Measurements from ENCODE around the gene CEP78. TPM values are rescaled to one million over a fixed set of nuclear protein-coding genes. Genes with fewer than 3 reads are reported as not detected.

CEP78 gene
- total RNA-seq, 1 donor from 2014 or later = 14.8 TPM

DNA sequence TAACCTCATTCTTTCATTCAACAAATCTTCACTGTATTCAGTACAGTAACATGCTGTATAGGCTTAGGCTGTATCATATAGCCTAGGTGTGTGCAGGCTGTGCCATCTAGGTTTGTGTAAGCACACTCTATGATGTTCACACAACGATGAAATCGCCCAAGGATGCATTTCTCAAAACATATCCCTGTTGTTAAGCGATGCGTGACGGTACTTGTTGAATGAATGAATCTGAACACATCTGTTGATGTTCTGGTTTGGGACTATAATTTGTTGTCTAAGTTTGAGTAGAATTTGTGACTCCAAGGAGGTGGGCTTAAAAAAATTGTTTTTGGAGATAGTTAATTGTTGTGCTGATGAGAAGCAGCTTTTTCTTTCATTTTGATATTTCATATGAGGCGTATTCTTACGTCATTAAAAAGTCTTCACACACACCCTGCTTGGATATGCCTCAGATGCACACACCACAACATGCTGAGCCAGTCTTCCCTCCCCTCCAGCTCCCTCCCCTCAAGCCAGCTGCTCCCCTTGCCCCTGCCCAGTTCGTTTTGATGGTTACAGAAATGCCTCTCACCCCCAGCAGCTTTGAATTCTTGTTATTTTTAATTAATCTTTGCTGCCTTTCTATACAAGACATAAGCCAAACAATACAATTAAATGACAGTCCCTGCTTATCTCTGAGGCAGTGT lies 55.5 kb downstream of the CEP78 start:
- TF ChIP-seq, protein P1, sequence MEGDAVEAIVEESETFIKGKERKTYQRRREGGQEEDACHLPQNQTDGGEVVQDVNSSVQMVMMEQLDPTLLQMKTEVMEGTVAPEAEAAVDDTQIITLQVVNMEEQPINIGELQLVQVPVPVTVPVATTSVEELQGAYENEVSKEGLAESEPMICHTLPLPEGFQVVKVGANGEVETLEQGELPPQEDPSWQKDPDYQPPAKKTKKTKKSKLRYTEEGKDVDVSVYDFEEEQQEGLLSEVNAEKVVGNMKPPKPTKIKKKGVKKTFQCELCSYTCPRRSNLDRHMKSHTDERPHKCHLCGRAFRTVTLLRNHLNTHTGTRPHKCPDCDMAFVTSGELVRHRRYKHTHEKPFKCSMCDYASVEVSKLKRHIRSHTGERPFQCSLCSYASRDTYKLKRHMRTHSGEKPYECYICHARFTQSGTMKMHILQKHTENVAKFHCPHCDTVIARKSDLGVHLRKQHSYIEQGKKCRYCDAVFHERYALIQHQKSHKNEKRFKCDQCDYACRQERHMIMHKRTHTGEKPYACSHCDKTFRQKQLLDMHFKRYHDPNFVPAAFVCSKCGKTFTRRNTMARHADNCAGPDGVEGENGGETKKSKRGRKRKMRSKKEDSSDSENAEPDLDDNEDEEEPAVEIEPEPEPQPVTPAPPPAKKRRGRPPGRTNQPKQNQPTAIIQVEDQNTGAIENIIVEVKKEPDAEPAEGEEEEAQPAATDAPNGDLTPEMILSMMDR (IDR thresholded peaks at IDR 0.05; ENCODE audit: insufficient read depth, low read length, poor library complexity, severe bottlenecking) = no peak

DNA sequence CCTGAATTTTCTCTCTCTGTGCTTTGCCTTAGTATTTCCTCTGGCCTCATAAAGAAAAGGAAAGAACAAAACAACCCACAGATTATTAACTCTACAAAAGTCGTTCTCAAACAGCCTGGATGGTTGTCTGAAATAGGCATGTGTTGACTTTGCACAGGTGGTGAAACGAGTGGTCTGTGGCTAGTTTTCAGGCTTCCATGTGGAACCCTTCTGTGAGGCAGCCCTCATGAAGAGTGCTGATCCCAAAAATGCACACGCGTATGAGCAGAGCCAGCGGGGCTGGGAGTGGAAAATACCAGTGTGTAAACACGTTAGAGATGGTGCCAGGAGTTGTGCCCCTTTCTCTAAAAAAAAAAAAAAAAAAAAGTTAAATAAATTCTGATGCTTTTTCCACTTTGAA lies 56.2 kb downstream of the CEP78 start:
- H3K27me3 ChIP-seq (ENCODE audit: control insufficient read depth, insufficient read depth, low read length) = no peaks in the 10 kb centered on the region
- TF ChIP-seq, protein P1 (IDR thresholded peaks at IDR 0.05; ENCODE audit: insufficient read depth, low read length, poor library complexity, severe bottlenecking) = no peak
- DNase-seq (ENCODE audit: low read depth) = no peak
- no peaks in the 10 kb centered on the region for H3K36me3 ChIP-seq (ENCODE audit: control insufficient read depth, insufficient read depth, low read length)
- no peak overlapping the region for H3K4me3 ChIP-seq (ENCODE audit: low read depth, low read length)

More for the DNA sequence above, 55.5 kb downstream of the CEP78 start:
- Histone ChIP-seq H3K36me3 (ENCODE audit: control insufficient read depth, insufficient read depth, low read length) (no peaks in the 10 kb centered on the region), H3K4me3 (ENCODE audit: low read depth, low read length) (no peak overlapping the region), H3K27me3 (ENCODE audit: control insufficient read depth, insufficient read depth, low read length) (no peaks in the 10 kb centered on the region)
- DNase-seq (ENCODE audit: low read depth) = no peak

DNA sequence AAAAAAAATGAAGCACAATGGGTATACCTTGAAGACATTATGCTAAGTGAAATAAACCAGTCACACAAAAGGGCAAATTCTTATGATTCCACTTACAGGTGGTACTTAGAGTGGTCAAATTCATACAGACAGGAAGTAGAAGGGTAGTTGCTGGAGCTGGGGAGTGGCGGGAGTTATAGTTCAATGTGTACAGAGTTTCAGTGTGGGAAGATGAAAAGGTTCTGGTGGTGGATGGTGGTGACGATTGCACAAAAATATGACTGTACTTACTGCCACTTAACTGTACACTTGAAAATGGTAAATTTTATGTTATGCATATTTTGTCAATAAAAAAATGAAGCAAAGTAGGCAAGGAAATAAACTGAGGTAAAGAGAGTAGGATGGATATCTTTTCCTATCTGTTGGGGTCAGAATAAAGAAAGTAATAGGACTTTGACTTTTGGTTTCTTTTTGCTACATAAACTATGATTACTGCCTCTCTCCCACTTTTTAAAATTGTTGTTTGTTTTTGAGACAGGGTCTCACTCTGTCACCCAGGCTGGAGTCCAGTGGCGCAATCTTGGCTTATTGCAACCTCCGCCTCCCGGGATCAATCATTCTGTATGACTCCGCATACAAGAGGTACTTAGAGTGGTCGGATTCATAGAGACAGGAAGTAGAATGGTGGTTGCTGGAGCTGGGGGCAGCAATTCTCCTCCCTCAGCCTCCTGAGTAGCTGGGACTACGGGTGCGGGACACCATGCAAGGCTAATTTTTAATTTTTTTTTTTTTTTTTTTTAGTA lies 57.0 kb downstream of the CEP78 start:
- Histone ChIP-seq H3K4me3 (ENCODE audit: low read depth, low read length) (no peak overlapping the region), H3K36me3 (ENCODE audit: control insufficient read depth, insufficient read depth, low read length) (no peaks in the 10 kb centered on the region), H3K27me3 (ENCODE audit: control insufficient read depth, insufficient read depth, low read length) (no peaks in the 10 kb centered on the region)
- DNase-seq (ENCODE audit: low read depth) = no peak
- TF ChIP-seq, protein P1 (IDR thresholded peaks at IDR 0.05; ENCODE audit: insufficient read depth, low read length, poor library complexity, severe bottlenecking) = no peak

DNA sequence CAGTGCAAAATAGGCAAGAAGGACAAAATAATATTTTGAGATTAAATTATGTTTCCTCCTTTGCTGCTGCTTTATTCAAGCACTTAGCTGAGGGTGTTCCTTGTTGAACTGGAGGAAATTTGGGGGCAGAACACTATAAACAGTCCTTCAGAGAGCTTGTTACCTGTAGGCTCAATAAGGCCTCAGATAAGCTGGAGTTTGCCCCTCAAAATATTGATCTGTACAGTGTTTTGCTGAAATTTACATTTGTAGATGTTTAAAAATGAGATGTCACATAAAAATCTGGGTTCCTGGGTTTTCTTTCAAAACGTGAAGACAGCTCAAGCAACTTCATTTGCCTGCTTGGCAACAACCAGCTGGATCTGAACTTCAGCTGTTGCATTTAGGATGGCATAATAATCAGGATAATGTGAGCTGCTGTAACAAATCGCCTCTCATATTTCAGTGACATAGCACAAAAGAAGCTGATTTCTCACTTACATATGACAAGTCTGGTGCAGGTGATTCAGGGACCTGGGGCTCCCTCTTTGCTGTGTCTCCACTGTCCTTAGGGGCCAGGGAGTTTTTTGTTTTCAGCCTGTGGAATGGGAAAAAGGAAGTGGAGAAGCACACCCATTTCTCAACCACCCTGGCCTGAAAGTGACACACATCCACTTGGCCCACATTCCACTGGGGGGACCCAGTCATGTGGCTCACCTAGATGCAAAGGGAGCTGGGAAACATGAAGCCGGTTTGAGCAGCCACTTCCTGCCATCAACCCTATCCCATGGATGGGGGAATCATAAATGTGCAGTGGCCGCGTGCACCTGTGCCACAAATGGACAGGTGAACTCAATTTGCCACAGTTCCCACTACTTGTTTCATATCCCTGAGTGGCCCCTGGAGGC lies 58.7 kb downstream of the CEP78 start:
- TF ChIP-seq, protein P1 (IDR thresholded peaks at IDR 0.05; ENCODE audit: insufficient read depth, low read length, poor library complexity, severe bottlenecking) = no peak
- no peaks in the 10 kb centered on the region for H3K36me3 ChIP-seq (ENCODE audit: control insufficient read depth, insufficient read depth, low read length)
- DNase-seq (ENCODE audit: low read depth) = no peak
- H3K27me3 ChIP-seq (ENCODE audit: control insufficient read depth, insufficient read depth, low read length) = no peaks in the 10 kb centered on the region
- H3K4me3 ChIP-seq (ENCODE audit: low read depth, low read length) = no peak overlapping the region

DNA sequence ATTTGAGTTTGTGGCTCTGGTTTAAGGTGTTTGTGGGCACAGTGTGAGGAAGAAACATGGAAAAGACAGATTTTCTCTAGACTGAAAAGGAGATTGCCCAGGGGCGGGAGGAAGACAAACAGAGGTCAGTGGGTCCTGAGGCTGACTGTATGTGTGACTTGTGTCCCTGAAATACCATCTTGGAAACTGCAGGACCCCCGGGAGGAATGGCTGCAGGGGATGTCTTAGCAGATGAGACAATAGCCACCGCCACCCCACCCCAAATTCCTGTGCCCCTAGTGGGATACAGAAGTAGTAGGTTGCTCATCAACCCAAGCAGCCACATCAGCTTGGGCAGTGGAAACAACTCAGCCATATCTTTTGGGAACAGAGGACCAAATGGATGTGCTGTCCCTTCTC lies 59.3 kb downstream of the CEP78 start:
- no peak for DNase-seq (ENCODE audit: low read depth)
- Histone ChIP-seq H3K4me3 (ENCODE audit: low read depth, low read length) (no peak overlapping the region), H3K27me3 (ENCODE audit: control insufficient read depth, insufficient read depth, low read length) (no peaks in the 10 kb centered on the region), H3K36me3 (ENCODE audit: control insufficient read depth, insufficient read depth, low read length) (no peaks in the 10 kb centered on the region)
- TF ChIP-seq, protein P1 (IDR thresholded peaks at IDR 0.05; ENCODE audit: insufficient read depth, low read length, poor library complexity, severe bottlenecking) = no peak
